Measurements from ENCODE around the gene CDKL4.

The CDKL4 gene

DNA sequence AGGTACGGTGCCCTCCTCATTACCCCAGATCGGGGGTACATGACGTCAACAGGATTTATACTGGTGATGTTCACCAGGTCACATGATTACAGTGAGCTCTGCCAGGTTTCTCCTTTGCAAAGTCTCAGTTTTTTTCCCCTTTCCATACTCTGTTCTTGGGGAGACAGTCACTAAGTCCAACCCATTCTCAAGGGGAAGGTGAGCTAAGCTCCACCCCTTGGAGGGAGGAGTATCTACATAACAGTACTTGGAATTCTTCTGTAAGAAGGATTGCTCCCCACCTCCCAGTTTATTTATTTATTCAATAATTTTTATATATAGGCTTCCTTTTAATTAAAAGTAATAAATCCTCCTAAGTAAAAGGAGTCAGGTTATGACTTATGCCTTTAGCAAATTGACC lies 88.8 kb downstream of the CDKL4 start:
- no peak overlapping the region for H3K4me3 ChIP-seq (ENCODE audit: low read depth, low read length)
- TF ChIP-seq, protein P1, sequence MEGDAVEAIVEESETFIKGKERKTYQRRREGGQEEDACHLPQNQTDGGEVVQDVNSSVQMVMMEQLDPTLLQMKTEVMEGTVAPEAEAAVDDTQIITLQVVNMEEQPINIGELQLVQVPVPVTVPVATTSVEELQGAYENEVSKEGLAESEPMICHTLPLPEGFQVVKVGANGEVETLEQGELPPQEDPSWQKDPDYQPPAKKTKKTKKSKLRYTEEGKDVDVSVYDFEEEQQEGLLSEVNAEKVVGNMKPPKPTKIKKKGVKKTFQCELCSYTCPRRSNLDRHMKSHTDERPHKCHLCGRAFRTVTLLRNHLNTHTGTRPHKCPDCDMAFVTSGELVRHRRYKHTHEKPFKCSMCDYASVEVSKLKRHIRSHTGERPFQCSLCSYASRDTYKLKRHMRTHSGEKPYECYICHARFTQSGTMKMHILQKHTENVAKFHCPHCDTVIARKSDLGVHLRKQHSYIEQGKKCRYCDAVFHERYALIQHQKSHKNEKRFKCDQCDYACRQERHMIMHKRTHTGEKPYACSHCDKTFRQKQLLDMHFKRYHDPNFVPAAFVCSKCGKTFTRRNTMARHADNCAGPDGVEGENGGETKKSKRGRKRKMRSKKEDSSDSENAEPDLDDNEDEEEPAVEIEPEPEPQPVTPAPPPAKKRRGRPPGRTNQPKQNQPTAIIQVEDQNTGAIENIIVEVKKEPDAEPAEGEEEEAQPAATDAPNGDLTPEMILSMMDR (IDR thresholded peaks at IDR 0.05; ENCODE audit: low read depth, low read length, missing control alignments) = no peak
- DNase-seq (ENCODE audit: low read depth) = no peak

DNA sequence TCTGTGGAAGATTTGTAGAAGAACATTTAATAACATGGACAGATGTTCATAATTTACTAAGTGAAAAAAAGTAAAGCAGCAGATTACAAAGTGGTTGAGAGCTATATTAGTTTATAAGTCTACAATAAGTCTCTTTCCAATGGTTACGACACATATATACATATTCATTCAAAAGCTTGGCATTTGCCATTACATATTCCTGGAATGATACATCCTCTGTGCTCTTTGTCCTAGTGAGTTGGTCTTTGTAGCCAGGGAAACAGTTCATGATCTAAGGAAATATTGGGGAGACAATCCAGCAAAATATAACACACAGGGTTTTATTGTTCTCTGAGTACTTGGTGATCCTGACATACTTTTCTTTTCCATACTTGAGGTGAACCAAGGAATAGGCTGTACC lies 90.5 kb downstream of the CDKL4 start:
- H3K4me3 ChIP-seq (ENCODE audit: low read depth, low read length) = no peak overlapping the region
- TF ChIP-seq, protein P1 (IDR thresholded peaks at IDR 0.05; ENCODE audit: low read depth, low read length, missing control alignments) = no peak
- no peak for DNase-seq (ENCODE audit: low read depth)

DNA sequence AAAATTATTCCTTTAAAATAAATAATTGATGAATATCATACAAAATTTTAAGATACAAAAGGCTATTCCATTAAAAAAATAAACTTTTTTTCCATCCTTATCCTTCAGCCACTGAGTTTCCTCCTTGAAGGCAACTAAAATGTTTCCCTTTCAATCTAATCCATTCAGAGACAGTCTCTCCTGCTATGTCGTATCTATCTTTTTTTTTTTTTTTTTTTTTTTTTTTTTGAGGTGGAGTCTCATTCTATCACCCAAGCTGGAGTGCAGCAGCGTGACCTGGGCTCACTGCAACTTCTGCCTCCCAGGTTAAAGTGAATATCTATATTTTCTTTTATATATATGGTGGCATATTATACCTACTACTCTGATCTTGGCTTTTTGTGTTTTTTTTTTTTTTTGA lies 91.3 kb downstream of the CDKL4 start:
- H3K4me3 ChIP-seq (ENCODE audit: low read depth, low read length) = no peak overlapping the region
- DNase-seq (ENCODE audit: low read depth) = no peak
- TF ChIP-seq, protein P1 (IDR thresholded peaks at IDR 0.05; ENCODE audit: low read depth, low read length, missing control alignments) = no peak

DNA sequence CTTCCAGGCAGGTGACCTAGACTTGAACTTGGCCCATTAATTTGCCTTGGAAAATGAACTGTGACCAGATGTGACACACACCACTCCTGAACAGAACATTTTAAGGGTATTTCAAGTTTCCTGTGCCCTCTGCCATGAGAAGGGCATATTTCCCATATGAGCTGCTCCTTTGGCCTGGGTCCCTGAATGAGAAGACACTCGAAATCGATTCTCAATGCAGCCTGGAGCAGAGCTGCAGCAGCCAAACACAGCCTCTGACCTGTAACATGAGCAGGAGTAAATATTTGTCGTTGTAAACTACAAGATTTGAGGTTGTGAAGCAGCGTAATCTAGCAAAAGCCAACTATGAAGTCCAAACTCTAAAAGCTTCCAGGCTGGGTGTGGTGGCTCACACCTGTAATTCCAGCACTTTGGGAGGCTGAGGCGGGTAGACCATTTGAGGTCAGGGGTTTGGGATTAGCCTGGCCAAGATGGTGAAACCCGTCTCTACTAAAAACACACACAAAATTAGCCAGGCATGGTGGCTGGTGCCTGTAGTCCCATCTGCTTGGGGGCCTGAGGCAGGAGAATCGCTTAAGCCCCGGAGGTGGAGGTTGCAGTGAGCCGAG lies 92.8 kb downstream of the CDKL4 start:
- H3K4me3 ChIP-seq (ENCODE audit: low read depth, low read length) = no peak overlapping the region
- TF ChIP-seq, protein P1 (IDR thresholded peaks at IDR 0.05; ENCODE audit: low read depth, low read length, missing control alignments) = no peak
- DNase-seq (ENCODE audit: low read depth) = no peak

DNA sequence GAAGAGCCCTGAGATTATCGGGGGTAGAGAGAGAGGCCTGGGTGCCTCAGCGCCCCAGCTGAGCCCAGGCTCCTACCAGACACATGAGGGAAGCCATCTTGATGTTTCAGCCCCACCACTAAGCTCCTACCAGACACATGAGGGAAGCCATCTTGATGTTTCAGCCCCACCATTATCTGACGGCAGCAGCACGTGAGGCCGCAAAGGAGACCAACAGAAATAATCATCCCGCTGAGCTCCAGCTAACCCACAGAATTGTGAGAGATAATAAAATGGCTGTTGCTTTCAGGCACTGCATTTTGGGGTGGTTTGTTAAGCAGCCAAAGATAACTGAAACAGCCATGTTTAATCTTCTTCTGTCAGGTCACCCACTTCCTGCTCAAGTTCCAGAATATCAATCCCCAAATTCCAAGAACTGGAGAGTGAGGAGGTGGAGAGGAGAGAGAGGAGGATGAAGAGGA lies 93.6 kb downstream of the CDKL4 start:
- TF ChIP-seq, protein P1 (IDR thresholded peaks at IDR 0.05; ENCODE audit: low read depth, low read length, missing control alignments) = no peak
- DNase-seq (ENCODE audit: low read depth) = no peak
- H3K4me3 ChIP-seq (ENCODE audit: low read depth, low read length) = no peak overlapping the region

DNA sequence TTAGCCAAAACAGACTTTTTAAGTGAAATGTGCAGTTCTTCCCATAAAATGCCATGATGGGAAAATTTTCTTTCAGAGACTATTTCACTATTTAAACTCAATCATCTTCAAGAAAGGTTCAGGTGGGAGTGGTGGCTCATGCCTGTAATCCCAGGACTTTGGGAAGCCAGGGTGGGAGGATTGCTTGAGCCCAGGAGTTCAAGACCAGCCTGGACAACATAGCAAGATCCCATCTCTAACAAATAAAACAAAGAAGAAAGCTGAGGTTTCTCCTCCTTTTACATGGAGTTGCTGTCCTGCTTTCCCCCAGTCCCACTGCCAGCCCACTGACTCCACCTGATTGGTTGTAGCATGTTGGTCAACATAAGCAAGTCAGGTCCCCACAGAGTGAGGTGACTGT lies 97.1 kb downstream of the CDKL4 start:
- TF ChIP-seq, protein P1 (IDR thresholded peaks at IDR 0.05; ENCODE audit: low read depth, low read length, missing control alignments) = no peak
- DNase-seq (ENCODE audit: low read depth) = no peak
- H3K4me3 ChIP-seq (ENCODE audit: low read depth, low read length) = no peak overlapping the region

DNA sequence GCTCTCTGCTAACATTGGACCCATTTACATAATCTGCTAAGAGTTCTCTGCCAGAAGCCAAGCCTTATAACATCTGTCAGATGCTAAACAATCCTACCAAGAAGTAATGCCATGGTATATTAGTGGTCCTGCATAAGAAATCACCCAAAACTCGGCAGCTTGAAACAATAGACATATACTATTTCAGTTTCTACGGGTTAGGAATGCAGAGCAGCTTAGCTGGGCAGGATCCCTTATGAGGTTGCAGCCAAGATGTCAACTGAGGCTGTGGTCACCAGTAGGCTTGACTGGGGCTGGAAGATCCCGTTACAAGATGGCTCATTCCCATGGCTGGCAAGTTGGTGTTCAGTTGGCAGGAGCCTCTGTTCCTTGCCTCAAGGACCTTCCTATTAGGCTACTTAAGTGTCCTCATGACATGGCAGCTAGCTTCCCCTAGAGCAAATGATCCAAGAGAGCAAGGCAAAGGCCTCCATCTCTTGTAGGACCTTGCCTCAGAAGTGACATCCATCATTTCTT lies 97.8 kb downstream of the CDKL4 start:
- TF ChIP-seq, protein P1 (IDR thresholded peaks at IDR 0.05; ENCODE audit: low read depth, low read length, missing control alignments) = no peak
- no peak for DNase-seq (ENCODE audit: low read depth)
- no peak overlapping the region for H3K4me3 ChIP-seq (ENCODE audit: low read depth, low read length)

All from GM12864 (cell line).